ENCODE measurements around the gene ANKIB1.
"Not testable (repeated sequence)": the region's sequence is repeated elsewhere in the genome, so short reads cannot be mapped to it uniquely, and the experiment has no call there.

ANKIB1 gene, protein sequence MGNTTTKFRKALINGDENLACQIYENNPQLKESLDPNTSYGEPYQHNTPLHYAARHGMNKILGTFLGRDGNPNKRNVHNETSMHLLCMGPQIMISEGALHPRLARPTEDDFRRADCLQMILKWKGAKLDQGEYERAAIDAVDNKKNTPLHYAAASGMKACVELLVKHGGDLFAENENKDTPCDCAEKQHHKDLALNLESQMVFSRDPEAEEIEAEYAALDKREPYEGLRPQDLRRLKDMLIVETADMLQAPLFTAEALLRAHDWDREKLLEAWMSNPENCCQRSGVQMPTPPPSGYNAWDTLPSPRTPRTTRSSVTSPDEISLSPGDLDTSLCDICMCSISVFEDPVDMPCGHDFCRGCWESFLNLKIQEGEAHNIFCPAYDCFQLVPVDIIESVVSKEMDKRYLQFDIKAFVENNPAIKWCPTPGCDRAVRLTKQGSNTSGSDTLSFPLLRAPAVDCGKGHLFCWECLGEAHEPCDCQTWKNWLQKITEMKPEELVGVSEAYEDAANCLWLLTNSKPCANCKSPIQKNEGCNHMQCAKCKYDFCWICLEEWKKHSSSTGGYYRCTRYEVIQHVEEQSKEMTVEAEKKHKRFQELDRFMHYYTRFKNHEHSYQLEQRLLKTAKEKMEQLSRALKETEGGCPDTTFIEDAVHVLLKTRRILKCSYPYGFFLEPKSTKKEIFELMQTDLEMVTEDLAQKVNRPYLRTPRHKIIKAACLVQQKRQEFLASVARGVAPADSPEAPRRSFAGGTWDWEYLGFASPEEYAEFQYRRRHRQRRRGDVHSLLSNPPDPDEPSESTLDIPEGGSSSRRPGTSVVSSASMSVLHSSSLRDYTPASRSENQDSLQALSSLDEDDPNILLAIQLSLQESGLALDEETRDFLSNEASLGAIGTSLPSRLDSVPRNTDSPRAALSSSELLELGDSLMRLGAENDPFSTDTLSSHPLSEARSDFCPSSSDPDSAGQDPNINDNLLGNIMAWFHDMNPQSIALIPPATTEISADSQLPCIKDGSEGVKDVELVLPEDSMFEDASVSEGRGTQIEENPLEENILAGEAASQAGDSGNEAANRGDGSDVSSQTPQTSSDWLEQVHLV

DNA sequence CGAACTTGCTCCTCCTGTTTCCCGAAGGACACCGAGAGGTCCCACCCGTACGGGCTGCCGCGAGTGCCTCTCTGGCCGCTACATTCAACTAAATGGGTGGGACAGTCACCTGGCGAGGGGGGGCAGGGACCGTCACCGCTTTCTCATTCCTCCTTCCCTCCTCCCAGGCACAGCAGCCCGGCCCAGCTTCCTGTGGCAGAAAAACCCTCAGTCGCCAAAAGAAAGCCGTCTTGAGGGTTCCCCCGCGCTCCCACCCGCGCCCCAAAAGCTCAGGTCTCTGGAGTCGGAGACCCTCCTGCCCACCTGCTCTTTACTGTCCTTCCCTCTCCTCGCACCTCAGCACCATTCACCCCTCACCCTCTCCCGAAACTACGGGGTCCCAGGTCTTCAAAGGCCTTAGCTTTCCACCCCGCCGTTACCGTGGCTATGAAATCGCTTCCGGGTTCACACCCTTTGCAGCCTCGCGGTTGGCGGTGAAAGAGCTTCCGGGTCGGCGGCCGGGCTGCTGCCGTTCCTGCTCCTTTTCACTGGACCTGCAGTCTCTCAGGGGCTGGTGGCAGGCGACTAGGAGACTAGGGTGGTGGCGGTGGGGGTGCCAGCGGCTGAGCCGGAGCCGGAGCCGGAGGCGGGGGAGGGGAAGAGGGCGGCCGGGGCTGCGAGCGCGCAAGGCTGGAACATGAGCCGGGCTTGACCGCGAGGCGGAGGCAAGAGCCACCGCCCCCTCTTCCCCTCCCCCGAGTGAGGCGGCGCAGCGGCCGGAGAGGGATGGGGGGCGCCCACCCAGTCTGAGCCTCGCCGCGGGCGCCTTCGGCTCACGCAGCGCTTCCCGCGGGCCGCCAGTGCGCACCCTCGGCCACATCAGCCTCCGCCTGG is at the start of gene ANKIB1, which contains the start of gene KRIT1:
Gene ANKIB1, plus strand, starts transcription at position 488 of the 873 bp plus-strand sequence. CDS start 49,005 bp downstream, outside the sequence.
Gene KRIT1, minus strand, starts transcription at position 428 of the 873 bp plus-strand sequence. CDS start 3,779 bp downstream, outside the sequence.
- DNase-seq, result peak; percentile 77

DNA sequence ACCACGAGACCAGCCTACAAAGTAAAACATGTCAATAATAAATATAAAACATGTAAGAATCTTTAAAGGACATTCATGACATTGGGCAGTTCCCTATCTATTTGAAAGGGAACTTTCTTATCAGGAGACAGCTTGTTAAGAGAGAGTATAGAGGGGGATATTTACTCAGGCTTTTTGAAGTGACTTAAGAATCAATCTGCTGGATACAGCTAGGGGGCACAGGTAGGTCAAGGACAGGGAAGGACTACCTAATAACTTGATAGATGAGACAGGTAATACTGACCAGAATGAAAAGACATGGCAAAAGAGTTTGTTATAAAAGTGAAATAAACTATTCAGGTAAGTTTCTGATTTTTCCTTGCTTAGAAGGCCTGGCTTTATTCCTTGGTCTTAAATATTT is 45.0 kb upstream of the ANKIB1 start:
- no peak for DNase-seq

DNA sequence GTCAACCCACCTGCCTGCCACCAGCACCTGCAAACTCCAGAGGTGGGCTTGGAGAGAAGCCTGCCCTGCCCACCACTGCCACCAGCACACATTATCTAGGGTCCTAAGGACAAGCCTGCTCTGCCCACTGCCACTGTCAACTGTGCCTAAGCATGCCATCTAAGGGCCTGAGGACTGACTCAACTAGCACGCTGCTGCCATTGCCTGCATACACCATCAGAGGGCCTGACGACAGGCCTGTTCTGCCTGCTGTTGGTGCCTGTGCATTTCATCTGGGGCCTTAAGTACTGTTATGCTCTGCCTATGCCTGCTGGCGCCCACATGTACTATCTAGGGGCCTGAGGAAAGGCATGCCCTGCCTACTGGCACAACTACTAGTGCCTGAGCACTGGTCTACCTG is 39.8 kb upstream of the ANKIB1 start:
- no peak for DNase-seq

DNA sequence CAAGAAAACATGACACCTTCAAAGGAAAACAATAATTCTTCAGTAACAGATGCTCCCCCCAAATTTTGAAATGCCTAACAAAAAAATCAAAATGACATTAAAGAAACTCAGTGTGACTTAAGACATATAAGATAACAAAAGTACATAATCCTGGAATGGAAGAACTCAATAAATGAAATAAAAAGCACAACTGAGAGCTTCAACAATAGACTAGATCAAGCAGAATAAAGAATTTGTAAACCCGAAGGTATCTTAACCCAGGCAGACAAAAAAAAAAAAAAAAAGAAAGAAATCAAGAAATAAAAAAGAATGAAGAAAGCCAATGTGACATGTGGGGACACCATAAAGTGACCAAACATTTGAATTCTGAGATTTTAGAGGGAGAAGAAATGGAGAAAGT is 39.1 kb upstream of the ANKIB1 start:
- no peak for DNase-seq

DNA sequence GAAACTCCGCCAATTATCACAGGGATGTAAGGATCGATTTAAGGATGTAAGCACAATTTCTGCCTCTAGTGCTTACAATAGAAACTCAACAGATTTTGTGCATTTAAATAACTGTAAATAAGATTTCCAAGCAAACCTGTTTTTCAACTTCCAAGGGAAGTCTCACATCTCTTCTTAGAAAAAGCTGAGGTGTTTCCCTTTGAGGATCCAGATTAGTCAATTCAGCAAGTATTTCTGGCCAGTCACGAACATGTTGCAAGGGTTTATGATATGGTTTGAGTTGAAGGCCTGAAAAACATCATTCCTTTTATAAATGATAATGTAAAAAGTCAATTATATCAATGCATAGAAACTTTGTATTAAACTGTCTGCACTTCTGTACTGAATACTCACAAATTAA is 24.0 kb upstream of the ANKIB1 start:
- DNase-seq, result no peak

DNA sequence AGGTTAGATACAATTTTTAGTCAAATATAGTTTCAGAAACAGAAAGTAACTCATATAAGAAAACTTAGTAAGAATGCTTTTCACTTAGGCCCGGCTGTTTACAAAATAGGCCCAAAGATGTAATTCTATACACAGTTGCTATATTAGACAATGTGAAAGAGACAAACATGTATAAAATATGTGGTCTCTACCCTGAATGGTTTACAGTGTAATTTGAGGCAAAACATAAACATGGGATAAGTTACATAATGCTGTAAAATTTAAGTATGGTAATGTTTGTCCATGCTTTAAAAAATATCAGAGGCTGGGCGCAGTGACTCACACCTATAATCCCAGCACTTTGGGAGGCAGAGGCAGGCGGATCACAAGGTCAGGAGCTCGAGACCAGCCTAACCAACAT is 18.8 kb upstream of the ANKIB1 start:
- DNase-seq, result no peak

DNA sequence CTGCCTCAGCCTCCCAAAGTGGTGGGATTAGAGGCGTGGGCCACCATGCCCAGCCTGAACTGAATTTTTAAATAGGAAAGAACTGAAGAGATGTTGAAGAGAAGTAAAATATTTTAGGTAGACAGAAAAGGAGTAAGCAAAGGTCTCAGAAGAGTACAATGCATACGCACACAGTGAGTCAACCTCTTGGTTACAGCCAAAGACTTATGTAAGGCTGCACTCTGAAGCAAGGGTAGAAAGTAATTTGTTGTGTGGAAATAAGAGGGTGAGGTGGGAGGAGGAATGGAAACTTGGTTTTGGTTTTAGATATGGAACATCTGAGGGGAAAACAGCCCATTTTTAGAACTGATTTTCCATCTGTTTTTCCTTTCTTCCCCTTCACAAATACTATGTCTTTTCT is 17.7 kb upstream of the ANKIB1 start:
- no peak for DNase-seq

DNA sequence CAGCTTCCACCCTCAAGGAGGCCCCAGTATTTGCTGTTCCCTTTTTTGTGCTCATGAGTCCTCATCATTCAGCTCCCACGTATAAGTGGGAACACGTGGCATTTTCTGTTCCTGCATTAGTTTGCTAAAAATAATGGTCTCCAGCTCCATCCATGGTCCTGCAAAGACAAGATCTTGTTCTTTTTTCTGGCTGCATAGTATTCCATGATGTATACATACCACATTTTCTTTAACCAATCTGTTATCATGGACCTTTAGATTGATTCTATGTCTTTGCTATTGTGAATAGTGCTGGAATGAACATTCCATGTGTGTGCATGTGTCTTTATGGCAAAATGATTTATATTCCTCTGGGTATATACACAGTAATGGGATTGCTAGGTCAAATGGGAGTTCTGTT is 17.0 kb upstream of the ANKIB1 start:
- no peak for DNase-seq

DNA sequence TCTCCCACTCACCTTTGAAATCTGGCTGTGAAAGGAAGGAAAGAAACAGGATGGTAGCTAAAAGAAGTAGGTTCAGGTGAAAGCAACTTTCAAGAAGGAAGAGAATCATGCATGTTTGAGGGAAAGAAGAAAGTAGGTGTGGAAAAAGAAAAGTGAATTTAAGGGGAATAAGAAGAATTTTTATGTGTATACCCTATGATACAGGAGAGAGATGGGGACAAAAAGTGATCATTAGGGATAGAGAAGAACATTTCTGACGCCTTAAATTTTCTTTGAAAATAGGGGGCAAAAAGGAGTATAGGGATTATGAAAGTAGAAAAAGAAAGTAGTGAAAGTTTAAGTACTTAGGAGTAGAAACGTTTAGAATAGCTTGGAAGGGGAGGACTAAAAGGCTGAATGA is 15.2 kb upstream of the ANKIB1 start:
- no peak for DNase-seq

DNA sequence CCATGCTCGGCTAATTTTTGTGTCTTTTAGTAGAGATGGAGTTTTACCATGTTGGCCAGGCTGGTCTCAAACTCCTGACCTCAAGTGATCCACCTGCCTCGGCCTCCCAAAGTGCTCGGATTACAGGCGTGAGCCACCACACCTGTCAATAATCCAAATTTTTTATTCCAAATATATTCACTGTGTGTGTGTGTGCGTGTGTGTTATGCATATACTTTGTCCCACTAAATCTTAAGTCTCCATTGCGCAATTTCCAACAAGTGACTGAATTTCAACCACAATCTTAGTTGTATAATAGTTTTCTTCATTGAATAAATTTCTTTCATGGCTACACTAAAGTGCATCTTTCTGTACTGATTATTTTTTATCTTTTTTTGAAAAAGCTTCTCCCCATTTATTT is 2.8 kb upstream of the ANKIB1 start:
- DNase-seq, result no peak

DNA sequence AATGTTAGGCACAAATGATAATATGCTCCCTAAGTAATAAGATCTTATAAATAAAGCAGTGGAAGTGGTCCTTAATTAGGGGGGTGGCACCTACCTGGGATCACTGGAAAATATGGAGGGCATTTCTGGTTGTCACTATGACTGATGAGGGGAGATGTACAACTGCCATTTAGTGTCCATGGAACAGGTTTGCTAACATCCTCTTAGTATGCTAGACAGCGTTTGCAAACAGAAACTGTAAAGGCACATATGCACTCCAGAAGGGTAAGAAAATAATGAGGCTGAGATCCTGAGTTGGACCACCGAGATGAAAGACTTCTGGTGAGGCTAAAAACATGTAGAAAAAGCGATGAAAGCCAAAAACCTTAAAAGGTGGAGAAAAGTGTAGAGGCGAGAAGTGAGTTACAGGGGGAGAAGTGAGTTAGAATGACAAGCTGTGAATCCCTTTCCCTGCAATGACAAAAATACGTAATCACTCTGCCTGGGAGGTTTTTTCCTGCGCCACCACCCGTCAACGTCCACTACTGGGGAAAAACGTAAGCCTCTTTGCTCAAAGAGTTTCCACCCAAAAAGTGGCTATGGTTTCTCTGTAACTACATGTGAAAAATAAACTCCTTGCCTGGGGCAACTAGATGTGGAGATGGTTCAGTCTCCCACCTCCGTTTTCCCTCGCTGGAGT is 827 bp upstream of the ANKIB1 start:
- DNase-seq, result no peak

DNA sequence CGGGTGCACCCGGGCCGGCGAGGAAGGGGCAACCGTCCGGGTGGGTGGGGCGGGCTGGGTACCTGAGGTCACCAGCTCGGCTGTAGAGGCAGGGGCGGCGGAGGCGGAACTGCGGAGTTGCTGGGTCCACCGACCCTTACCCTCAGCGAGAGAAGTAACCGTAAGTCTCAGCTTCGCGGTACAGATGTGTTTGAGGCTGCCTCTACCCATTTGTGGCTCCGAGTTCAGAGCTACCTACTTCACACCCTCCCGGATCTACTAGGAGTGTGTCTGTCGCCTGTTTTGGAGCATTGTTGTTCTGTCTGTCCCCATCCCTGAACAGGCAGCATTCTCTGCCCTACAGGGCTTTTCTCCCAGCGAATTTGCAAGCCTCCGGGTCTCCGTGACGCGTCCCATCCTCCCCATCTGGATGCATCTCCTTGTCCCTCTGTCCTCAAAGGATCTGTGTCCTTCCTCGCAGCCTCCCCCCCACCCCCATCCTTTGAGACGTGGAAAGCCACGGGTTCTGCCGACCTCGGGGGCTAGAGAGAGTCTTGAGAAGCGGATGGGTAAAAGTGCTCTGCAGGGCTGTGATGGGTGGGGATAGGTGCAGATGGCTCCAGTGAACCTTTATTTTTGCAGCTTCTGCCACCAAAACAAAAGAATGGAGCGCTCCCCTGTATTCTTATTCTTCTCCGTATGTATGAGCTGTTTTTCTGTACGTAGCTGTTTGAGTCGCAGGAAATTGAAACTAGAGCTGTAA is 757 bp downstream of the ANKIB1 start:
- no peak for DNase-seq

DNA sequence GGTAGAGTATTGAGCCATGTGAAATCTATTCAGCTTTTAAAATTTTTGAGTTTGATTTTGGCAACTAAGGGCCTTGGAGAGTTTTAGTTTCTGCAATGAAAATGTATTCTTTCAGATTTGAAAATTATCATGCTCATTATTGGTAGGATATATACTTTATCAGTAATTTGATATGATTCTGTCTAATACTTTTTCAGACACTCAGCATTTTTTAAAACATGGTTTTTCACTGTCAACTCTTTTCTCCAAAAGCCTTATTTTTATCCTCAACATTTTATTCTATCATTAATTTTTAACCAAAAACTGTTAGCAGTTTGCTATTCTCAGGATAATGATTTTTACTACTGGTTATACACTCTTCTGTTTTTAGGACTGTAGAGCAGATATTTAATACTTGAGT is 4.8 kb downstream of the ANKIB1 start:
- no peak for DNase-seq

DNA sequence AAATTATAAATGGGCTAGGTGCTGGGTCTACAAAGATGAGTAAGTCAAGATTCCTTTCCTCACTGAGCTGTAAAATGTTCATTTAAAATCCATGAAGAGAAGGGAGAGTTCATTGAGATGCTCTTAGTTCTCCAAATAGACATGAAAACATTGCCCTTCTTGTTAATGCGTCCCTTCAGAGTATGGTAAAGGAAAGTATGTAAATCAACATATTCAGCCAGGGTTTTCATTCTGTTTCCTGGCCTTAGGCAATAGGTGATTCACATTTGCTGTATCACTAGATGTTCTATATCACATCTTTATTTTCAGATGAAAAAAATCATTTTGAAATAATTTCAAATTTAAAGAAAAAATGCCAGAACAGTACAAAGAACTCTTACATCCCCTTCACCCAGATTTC is 5.4 kb downstream of the ANKIB1 start:
- DNase-seq, result no peak

DNA sequence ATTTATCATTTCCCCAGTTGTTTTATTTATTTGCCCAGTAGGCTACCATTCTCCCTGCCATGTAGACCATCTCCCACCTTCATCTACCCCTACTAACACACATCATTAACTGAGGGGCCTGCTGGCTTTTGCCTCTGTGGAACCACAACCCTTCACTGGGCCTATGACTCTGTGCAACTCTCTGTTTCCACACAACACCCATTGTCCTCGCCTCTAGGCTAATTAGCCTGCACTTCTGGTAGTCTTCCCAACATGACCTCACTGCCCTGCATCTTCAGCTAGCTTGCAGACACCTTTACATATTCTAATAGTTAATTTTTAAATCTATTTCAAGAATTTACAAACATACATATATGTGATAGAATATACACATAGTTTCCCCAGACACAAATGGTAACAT is 7.5 kb downstream of the ANKIB1 start:
- no peak for DNase-seq

DNA sequence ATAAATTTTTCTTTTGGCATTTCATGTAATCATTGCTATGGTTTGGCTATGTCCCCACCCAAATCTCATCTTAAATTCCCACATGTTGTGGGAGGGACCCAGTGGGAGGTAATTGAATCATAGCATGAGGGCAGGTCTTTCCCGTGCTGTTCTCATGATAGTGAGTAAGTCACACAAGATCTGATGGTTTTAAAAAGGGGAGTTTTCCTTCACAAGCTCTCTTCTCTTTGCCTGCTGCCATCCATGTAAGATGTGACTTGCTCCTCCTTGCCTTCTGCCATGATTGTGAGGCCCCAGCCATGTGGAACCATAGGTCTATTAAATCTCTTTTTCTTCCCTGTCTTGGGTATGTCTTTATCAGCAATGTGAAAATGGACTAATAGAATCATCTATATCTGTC is 9.0 kb downstream of the ANKIB1 start:
- DNase-seq, result not testable (repeated sequence)

DNA sequence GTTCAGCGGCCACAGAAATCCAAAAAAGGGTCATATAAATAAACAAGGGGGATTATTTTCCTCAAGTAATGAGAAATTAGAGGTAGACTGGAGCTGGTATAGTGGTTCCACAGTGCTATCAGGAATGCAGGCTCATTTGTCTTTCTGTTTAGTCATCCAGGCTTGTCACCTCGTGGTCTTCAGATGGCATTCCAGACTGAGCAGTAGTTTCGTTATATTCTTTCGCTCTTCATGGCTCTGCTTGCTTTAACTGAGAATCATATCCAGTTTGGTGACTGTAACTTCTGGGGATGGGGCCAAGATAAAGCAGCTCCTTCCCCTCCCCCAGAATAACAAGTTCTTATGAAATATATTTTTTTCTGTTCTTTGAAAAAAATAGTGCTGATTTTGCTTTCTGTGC is 9.5 kb downstream of the ANKIB1 start:
- no peak for DNase-seq

DNA sequence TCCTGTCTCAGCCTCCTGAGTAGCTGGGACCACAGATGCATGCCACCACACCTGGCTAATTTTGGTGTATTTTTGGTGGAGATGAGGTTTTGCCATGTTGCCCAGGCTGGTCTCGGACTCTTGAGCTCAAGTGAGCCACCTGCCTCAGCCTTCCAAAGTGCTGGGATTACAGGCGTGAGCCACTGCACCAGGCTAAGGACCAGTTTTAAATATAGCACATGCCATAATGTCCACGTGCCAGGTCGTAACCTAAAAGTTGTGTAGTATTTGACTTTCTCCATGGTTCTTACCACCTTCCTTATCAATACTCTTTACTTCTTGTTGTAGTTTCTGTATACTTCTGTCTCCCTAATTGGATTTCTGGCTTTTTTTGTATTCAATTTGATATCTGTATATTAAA is 13.3 kb downstream of the ANKIB1 start:
- DNase-seq, result no peak

DNA sequence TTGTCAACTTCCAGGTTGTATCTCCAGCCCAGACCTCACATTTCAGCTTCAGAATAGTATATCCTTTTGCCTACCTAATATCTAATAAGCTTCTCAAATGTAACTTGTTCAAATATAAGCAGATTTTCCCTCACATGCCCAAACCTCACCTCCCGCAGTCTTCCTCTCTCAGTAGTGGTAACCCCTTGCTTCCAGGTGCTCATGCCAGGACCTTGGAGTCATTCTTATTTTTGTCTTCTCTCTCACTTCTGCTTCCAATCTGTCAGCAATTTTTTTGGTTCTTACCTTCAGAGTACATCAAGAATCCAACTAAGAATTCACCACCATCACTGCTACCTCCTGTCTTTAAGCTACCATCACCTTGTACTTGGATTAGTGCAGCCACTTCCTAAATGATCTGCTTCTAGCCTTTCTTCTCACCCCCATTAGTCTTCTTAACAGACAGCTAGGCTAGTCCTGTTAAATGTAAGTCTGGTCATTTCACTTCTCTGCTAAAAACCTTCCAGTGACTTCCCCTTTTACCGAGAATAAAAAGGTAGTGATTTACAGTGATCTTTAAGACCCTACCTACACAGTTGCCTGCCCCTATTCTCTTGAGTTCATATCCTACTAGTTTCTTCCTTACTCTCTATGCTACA is 14.0 kb downstream of the ANKIB1 start:
- no peak for DNase-seq

DNA sequence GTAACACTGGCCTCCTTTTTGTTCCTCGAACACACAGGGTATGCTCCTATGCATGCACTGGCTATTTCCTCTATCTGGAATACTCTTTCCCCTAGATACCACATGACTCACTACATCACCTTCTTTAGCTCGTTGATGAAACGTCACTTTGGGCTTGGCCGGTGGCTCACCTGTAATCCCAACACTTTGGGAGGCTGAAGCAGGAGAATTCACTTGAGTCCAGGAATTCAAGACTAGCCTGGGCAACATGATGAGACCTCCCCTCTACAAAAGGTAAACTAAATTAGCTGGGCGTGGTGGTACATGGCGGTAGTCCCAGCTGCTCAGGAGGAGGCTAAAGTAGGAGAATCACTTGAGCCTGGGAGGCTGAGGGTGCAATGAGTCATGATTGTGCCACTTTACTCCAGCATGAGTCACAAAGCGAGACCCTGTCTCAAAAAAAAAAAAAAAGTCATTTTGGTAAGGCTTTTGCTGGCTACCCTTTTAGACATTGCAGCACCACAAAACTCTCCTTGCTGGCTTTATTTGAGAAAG is 14.5 kb downstream of the ANKIB1 start:
- no peak for DNase-seq

All from NCI-H774 (cell line).